ENCODE data around the gene ENO4.

Gene ENO4

DNA sequence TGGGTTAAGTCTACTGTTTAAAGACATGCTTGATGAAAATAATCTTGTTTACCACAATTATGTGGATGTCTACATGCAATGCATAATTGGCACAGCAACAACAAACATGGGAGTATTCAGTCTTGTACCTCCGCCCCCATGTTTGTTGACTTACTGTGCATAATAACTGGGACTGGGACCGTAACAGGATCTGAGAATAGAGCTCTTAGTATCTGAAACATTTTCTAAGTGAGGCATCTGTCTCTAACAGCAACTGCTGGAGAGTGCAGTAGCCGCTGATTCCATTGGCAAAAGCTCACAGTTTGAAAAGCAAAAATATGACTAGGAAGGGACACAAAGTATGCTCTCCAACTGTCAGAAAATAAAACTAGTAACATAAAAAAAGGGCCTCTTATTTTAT is 61.6 kb downstream of the ENO4 start:
- H3K4me3 ChIP-seq (ENCODE audit: low read depth, low read length), result no peak overlapping the region
- TF ChIP-seq, protein P1, sequence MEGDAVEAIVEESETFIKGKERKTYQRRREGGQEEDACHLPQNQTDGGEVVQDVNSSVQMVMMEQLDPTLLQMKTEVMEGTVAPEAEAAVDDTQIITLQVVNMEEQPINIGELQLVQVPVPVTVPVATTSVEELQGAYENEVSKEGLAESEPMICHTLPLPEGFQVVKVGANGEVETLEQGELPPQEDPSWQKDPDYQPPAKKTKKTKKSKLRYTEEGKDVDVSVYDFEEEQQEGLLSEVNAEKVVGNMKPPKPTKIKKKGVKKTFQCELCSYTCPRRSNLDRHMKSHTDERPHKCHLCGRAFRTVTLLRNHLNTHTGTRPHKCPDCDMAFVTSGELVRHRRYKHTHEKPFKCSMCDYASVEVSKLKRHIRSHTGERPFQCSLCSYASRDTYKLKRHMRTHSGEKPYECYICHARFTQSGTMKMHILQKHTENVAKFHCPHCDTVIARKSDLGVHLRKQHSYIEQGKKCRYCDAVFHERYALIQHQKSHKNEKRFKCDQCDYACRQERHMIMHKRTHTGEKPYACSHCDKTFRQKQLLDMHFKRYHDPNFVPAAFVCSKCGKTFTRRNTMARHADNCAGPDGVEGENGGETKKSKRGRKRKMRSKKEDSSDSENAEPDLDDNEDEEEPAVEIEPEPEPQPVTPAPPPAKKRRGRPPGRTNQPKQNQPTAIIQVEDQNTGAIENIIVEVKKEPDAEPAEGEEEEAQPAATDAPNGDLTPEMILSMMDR (IDR thresholded peaks at IDR 0.05; ENCODE audit: low read depth, low read length), result no peak

DNA sequence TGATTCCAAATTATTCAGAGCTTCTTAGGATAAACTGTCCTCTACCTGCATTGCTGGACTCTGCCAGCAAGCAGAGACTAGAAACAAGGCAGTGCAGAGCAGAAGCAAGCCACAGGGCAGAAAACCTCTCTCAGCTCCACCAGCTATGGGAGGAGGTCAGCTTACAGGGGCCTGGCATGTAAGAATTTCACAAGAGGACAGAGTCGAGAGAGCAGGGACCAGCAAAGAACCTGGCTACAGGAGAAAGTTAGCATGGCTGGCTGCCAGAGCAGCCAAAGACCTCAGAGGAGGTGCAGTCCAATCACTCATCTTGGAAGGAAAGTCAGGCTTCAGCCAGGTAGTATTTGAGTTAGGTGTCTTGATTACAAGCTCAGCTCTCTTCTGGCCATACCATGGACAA is 62.9 kb downstream of the ENO4 start:
- H3K4me3 ChIP-seq (ENCODE audit: low read depth, low read length), result no peak overlapping the region
- TF ChIP-seq, protein P1 (IDR thresholded peaks at IDR 0.05; ENCODE audit: low read depth, low read length), result no peak

DNA sequence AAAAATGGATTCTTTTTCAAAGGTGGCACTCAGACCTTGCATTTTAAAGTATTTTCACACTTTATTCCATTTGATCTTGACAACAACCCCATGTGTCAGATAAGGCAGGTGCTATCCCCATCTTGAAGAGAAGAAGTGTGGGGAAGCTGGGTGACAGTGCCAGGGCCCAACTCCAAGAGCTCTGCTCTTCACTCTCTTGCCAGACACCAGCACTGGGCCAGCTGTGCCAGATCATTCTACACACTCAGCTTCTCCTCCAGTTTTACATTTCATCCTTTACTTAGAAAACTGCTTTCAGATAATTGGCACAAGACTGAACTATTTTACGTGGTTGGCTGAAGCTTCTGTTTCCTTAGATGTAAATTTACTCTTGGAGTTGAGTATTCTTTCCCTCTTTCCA is 64.4 kb downstream of the ENO4 start:
- TF ChIP-seq, protein P1 (IDR thresholded peaks at IDR 0.05; ENCODE audit: low read depth, low read length), result no peak
- H3K4me3 ChIP-seq (ENCODE audit: low read depth, low read length), result no peak overlapping the region

DNA sequence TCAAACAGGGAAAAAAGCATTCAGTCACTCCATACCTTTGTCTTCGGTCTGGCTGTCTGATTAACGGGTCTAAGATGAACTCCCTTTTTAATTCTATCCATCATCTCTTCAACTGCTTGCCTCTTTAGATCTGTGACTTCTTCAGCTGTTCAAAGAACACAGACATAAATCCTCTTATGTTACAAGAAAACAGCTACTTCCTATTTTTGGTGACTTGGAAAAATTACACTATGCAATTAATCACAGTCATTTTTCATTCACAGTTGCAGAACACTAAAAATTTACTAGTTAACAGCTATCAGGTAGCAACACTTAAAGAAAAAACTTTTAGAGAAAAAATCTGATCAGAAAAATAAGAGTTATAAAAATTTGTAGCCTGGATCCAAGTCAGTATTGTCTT is 66.0 kb downstream of the ENO4 start:
- H3K4me3 ChIP-seq (ENCODE audit: low read depth, low read length), result no peak overlapping the region
- TF ChIP-seq, protein P1 (IDR thresholded peaks at IDR 0.05; ENCODE audit: low read depth, low read length), result no peak

DNA sequence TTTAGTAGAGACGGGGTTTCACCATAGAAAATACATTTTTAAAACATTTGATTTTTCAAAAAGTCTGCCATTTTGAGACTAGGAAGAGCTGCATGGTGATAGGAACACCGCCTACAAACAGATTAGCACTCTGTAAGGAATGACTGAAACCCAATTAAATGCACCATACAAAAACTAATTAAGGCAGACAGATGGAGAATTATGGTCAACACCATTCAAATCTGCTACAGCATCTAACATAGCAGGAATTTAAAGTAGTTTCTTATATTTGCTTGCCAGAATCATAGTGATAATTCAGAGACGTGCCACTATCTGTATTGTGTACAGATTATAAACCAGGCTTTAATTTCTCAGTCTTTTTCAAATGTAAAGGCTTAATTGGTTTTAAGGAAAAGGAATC is 68.2 kb downstream of the ENO4 start:
- TF ChIP-seq, protein P1 (IDR thresholded peaks at IDR 0.05; ENCODE audit: low read depth, low read length), result no peak
- no peak overlapping the region for H3K4me3 ChIP-seq (ENCODE audit: low read depth, low read length)

DNA sequence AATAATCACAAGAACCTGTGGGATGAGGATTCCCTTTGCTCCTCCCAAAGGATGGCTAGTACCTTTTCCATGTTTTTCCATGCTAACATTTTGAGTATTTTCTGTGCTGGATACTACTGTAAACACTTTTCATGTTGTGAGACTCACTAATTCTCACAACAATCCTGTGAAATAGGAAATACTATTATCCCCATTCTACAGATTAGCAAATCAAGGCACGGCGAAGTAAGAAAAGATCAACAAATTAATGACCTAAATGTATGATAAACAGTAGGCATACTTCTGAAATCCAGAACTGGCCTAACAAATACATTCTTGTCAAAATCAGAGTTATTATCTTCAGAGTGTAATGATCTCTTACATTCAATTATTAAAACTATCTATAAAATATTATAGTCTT is 69.3 kb downstream of the ENO4 start:
- TF ChIP-seq, protein P1 (IDR thresholded peaks at IDR 0.05; ENCODE audit: low read depth, low read length), result no peak
- H3K4me3 ChIP-seq (ENCODE audit: low read depth, low read length), result no peak overlapping the region

DNA sequence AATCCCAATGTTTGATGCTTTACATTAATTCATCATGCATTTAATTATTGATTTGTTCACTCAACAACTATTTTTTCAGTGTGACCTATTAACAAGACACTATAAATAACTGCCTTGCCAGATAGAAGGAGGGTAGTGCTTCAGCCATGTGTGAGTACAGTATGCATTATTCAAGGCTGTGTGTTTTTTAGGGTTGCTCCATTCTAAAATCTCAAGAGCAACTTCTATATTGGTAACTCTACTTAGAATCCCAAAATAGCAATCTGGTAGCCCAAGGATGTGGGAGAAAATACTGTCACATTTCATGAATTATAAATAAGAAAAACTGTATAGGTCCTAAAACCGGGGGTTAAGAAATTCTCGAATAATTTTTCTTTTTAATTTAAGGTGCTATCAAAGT is 69.9 kb downstream of the ENO4 start:
- no peak overlapping the region for H3K4me3 ChIP-seq (ENCODE audit: low read depth, low read length)
- TF ChIP-seq, protein P1 (IDR thresholded peaks at IDR 0.05; ENCODE audit: low read depth, low read length), result no peak

Data from WI38 (cell line).